ENCODE data around the gene ITIH4. TPM values are rescaled to one million over a fixed set of nuclear protein-coding genes. Genes with fewer than 3 reads are reported as not detected.

The ITIH4 gene
- total and polyA plus RNA-seq, 4 donors: 4.5 to 33.8 (median 12.0) TPM

DNA sequence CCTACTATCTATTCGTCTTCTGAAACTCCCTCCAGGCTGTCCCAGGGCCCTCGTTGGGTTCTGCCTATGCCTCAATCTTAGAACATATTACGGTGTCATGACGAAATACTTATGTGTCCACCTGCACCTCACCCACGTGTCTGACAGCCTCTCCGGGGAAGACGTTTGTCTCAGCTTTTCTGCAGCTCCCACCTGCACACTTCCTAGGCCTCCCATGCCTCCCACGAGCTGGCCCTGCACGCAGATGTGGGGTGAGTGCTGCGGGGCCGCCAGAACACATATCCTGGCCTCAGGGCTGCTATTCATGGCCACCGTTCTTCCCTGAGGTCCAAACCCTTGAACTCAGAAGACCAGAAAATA lies 11.5 kb upstream of the ITIH4 start:
- Histone ChIP-seq H3K9ac (ENCODE audit: insufficient read depth in 1 of 2, low read length in 2 of 2) (no peak overlapping the region), H3K27ac (ENCODE audit: low read depth in 1 of 2, low read length in 1 of 2) (no peak overlapping the region), H3K27me3 (ENCODE audit: control insufficient read depth in 3 of 3, insufficient read depth in 3 of 3, low read length in 2 of 3) (no peaks in the 10 kb centered on the region), H3K4me1 (ENCODE audit: control insufficient read depth in 5 of 5, insufficient read depth in 5 of 5, low read length in 5 of 5) (peaks cover 0 to 21% (median 9%) of the 10 kb centered on the region in 5 donors), H3K36me3 (ENCODE audit: control insufficient read depth in 4 of 4, insufficient read depth in 4 of 4, low read length in 4 of 4) (peaks cover 0 to 31% (median 13%) of the 10 kb centered on the region in 4 donors), H3K9me3 (ENCODE audit: control insufficient read depth in 4 of 4, insufficient read depth in 3 of 4, low read length in 3 of 4) (no peaks in the 10 kb centered on the region), H3K4me3 (no peak overlapping the region)
- DNase-seq (no peak), ATAC-seq (ENCODE audit: insufficient read depth, low FRiP score) (no peak)
- TF ChIP-seq, protein P1, sequence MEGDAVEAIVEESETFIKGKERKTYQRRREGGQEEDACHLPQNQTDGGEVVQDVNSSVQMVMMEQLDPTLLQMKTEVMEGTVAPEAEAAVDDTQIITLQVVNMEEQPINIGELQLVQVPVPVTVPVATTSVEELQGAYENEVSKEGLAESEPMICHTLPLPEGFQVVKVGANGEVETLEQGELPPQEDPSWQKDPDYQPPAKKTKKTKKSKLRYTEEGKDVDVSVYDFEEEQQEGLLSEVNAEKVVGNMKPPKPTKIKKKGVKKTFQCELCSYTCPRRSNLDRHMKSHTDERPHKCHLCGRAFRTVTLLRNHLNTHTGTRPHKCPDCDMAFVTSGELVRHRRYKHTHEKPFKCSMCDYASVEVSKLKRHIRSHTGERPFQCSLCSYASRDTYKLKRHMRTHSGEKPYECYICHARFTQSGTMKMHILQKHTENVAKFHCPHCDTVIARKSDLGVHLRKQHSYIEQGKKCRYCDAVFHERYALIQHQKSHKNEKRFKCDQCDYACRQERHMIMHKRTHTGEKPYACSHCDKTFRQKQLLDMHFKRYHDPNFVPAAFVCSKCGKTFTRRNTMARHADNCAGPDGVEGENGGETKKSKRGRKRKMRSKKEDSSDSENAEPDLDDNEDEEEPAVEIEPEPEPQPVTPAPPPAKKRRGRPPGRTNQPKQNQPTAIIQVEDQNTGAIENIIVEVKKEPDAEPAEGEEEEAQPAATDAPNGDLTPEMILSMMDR (IDR thresholded peaks at IDR 0.05; ENCODE audit: control extremely low read depth, extremely low read depth): no peak
- 71 to 81% methylated on average over 12 of the region's 12 CpGs for WGBS, 2 donors

DNA sequence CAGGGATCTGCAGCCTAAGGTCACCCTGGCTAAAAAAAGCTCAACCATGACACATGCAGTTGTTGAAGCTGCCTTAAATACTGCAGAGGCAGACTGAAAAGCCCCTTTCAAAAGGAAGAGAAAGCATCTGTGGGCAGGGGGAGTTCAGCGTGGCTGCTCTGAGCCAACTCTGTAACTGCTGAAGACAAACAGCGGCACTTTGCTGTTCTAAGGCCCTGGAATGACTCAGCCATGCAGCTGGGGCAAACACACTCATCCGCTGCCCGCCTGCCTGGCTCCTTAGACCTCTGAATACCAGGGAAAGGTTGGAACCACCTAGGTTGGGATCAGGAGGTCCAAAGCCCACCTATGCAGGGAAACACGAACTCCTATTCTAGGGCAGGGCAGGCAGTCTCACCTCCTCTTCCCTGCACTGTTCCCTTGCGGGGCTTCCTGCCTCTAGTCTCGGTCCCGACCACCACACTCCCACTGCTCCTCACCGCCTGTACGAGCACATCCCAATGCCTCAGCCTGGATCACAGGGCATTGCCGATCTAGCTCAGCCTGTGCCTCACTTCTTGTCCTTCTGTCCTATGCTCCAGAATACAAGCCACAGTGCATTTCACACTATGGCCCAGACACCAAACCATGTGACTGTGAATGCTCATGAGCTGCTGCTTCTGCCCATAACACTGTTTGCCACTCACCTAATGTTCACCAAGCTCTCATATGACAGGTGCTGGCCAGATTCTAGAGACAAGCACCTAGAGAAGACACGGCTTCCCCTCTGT lies 10.9 kb upstream of the ITIH4 start:
- DNase-seq (no peak), ATAC-seq (ENCODE audit: insufficient read depth, low FRiP score) (no peak)
- H3K9me3 ChIP-seq (ENCODE audit: control insufficient read depth in 4 of 4, insufficient read depth in 3 of 4, low read length in 3 of 4): no peaks in the 10 kb centered on the region
- WGBS, 2 donors: 95 to 96% methylated on average over 12 of the region's 12 CpGs
- no peak overlapping the region for H3K9ac ChIP-seq (ENCODE audit: insufficient read depth in 1 of 2, low read length in 2 of 2)
- TF ChIP-seq, protein P1 (IDR thresholded peaks at IDR 0.05; ENCODE audit: control extremely low read depth, extremely low read depth): no peak
- H3K4me1 ChIP-seq (ENCODE audit: control insufficient read depth in 5 of 5, insufficient read depth in 5 of 5, low read length in 5 of 5): peaks cover 0 to 21% (median 9%) of the 10 kb centered on the region in 5 donors
- H3K27me3 ChIP-seq (ENCODE audit: control insufficient read depth in 3 of 3, insufficient read depth in 3 of 3, low read length in 2 of 3): no peaks in the 10 kb centered on the region
- no peak overlapping the region for H3K27ac ChIP-seq (ENCODE audit: low read depth in 1 of 2, low read length in 1 of 2)
- H3K4me3 ChIP-seq: no peak overlapping the region
- peaks cover 0 to 31% (median 13%) of the 10 kb centered on the region in 4 donors for H3K36me3 ChIP-seq (ENCODE audit: control insufficient read depth in 4 of 4, insufficient read depth in 4 of 4, low read length in 4 of 4)

DNA sequence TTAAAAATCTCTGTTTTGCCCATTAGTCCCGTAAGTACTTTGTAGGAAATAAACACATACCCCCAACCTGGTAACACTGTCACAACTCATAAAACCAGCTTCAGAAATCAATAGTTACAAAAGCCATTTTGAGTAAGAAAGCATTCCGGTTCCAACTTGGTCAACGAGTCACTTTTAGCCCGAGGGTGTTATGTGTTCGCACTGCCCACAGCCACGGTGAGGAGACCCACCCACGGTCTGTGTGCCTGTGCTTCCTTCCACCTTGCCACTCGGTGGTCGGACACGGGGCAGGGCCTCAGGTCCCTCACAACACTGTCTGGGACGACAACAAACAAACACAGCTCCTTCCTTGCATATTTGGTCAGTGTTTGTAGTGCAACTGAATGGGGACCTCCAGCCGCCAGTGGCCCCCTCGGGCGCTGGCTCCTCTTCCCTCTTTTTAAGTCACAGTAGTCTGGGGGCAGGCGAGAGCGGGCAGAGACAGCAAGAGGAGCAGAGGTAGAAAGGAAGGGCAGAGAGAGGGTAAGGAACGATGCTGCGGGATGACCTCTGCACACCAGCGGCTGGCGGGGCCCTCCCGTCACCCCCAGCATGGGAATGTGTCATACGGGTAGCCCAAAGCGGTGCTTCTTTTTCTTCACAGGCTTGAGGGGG lies 9.5 kb upstream of the ITIH4 start:
- no peak overlapping the region for H3K9ac ChIP-seq (ENCODE audit: insufficient read depth in 1 of 2, low read length in 2 of 2)
- DNase-seq (no peak), ATAC-seq (ENCODE audit: insufficient read depth, low FRiP score) (no peak)
- no peaks in the 10 kb centered on the region for H3K9me3 ChIP-seq (ENCODE audit: control insufficient read depth in 4 of 4, insufficient read depth in 3 of 4, low read length in 3 of 4)
- H3K27ac ChIP-seq (ENCODE audit: low read depth in 1 of 2, low read length in 1 of 2): no peak overlapping the region
- H3K4me3 ChIP-seq: no peak overlapping the region
- WGBS, 2 donors: 87 to 90% methylated on average over 23 of the region's 23 CpGs
- H3K36me3 ChIP-seq (ENCODE audit: control insufficient read depth in 4 of 4, insufficient read depth in 4 of 4, low read length in 4 of 4): peaks cover 0 to 42% (median 13%) of the 10 kb centered on the region in 4 donors
- peaks cover 0 to 25% (median 6%) of the 10 kb centered on the region in 5 donors for H3K4me1 ChIP-seq (ENCODE audit: control insufficient read depth in 5 of 5, insufficient read depth in 5 of 5, low read length in 5 of 5)
- TF ChIP-seq, protein P1 (IDR thresholded peaks at IDR 0.05; ENCODE audit: control extremely low read depth, extremely low read depth): no peak
- H3K27me3 ChIP-seq (ENCODE audit: control insufficient read depth in 3 of 3, insufficient read depth in 3 of 3, low read length in 2 of 3): no peaks in the 10 kb centered on the region

Measured in lung (tissue), 12 donors.